T1000 (cell line): ENCODE data around the gene GSTO1.
A peak's percentile ranks its signal among the peaks of the same experiment; 100 is the strongest.

Experiments
- DNase-seq: peaks from one replicate; lab custom pipeline; 2025; ENCODE audit warnings: mixed read lengths; lab: John Stamatoyannopoulos, UW

Gene GSTO1

GRCh38 chr10:104276192-104276591, 21.5 kb downstream of the GSTO1 start:
- DNase-seq, result no peak

GRCh38 chr10:104277785-104278184, 23.1 kb downstream of the GSTO1 start:
- DNase-seq, result no peak

DNA sequence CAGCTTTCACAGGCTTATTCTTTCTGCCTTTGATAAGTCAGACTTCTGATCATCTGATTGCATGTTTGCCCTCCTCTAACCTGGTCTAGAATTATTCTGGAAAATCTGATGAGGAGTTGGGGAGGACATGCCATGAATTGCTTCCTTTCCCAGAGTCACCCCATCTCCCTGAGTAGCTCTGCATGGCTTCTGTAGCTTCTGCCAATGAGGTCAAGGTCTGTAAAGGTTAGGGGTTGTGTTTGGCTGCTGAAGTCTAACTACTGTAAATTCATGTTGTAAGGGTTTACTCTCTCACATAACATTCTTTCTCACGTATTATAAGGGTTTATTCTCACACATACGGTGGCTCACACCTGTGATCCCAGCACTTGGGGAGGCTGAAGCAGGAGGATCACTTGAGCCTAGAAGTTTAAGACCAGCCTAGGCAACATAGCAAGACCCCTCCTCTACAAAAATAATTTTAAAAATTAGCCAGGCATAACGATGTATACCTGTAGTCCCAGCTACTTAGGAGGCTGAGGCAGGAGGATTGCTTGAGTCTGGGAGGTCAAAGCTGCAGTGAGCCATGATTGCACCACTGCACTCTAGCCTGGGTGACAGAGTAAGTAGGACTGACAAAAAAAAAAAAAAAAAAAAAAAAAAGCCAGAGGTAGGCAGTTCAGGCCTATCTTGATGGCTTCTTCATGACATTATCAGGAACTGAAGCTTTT, 25.0 kb downstream of the GSTO1 start:
- DNase-seq, result no peak

- DNase-seq, result no peak
Measured at GRCh38 chr10:104281694-104282093, 27.0 kb downstream of the GSTO1 start.

- DNase-seq, result no peak
Measured at GRCh38 chr10:104284846-104285245, 30.2 kb downstream of the GSTO1 start.

- no peak for DNase-seq
Measured at GRCh38 chr10:104286939-104287338, 32.2 kb downstream of the GSTO1 start.

GRCh38 chr10:104288355-104288754, 33.7 kb downstream of the GSTO1 start:
- DNase-seq, result no peak

- DNase-seq, result peak; percentile 82
Measured at GRCh38 chr10:104291439-104291951, 36.8 kb downstream of the GSTO1 start.

DNA sequence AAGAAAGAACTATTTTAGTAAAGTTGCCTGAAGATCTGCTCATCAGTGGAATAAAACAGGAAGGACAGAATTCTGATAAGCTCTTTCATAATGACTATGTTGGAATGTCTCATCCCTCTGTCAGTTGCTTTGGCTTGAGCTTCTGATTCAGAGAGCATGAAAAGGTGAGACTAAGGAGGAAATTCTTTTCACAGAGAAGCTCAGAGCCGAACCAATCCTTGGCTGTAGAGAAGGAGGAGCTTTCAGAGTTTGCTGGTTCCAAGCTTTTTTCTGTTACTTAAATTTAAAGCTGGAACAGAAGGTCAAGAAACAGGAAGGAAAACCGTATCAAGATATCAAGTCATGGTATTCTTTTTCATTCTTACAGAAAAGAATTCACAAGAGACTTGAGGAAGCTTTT, 38.3 kb downstream of the GSTO1 start:
- DNase-seq, result no peak

DNA sequence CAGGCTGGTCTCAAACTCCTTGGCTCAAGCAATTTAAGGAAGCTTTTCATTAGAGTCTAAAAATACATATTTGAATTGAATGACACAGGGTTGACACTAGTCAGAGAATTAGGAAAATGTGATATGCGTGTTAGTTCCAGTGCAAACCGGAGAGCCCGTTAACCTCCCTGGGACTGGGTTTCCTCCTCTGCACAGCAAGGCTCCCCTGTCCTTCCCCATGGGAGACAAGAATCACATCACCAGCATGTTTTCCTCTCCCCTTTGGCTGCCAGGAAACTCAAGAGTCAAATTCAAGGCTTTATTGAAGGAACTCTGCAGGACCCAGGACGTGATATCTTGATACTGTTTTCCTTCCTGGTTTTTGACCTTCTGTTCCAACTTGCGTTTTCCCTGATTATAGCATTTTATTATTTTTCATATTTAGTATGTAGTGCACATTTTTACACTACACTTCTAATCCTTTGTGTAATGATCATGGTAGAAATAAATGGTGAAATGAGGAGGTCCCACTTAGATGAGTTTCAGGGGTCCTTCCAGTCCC, 39.2 kb downstream of the GSTO1 start:
- no peak for DNase-seq

DNA sequence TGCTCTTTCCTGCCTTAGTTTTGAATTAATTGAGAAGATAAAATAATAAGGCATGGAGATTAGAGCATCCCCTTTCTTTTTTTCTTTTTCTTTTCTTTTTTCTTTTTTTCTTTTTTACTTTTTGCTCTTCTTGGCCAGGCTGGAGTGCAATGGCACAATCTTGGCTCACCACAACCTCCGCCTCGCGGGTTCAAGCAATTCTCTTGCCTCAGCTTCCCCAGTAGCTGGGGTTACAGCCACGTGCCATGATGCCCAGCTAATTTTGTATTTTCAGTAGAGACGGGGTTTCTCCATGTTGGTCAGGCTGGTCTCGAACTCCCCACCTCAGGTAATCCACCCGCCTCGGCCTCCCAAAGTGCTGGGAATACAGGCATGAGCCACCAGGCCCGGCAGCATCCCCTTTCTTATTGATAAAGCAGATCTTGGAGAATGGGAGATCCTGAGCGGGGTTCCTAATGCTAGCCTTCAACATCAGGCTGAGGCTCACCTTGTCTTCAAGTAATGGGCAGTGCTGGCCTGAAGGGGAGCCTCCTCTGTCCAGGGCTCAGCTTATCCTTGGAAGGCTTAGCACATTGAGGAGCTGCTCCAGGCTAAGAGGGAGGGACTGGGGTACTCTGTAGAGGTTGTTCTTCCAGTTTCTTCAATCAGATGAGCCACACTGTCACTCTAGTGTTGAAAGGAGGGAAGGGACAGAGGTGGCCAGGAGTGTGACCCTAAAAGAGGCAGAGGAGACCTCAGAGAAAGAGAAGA, 42.2 kb downstream of the GSTO1 start:
- DNase-seq, result no peak

- peak; percentile 9 for DNase-seq
Measured at GRCh38 chr10:104297697-104298660, 43.3 kb downstream of the GSTO1 start.

- DNase-seq, result no peak
Measured at GRCh38 chr10:104299031-104299904, 44.6 kb downstream of the GSTO1 start.

DNA sequence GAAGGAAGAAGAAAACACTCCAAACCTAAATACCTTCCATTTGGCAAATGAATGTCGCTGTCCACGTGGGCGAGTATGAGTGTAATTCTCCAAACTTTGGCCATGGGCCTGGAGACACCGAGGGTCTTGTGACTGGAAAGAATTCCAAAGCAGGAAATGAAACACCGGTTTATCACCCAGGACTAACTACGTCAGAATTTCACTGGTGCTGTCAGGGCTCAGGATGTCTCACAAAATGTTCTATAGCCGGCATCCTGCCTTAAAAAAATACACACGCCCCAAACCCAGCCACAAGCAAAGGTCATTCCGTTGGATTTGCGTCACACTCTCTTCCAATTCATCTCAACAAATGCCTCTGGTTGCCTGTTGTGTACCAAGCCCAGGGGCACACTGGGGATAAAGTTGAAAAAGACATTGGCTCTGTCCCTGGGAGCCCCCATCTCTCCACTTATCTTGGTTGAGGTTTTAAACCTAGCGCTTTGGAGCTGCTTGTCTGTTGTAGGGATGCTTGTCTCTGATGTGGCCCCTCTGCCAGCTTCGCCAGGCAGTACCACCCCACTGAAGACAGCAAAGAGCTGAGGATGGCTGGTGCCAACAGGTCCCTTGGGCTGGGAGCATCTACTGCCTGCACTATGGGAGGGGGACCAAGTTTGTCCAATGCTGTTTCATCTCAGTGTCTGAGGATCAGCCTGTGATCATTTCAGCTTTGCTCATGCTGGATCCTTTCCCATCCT, 45.5 kb downstream of the GSTO1 start:
- peak; percentile 41 for DNase-seq

DNA sequence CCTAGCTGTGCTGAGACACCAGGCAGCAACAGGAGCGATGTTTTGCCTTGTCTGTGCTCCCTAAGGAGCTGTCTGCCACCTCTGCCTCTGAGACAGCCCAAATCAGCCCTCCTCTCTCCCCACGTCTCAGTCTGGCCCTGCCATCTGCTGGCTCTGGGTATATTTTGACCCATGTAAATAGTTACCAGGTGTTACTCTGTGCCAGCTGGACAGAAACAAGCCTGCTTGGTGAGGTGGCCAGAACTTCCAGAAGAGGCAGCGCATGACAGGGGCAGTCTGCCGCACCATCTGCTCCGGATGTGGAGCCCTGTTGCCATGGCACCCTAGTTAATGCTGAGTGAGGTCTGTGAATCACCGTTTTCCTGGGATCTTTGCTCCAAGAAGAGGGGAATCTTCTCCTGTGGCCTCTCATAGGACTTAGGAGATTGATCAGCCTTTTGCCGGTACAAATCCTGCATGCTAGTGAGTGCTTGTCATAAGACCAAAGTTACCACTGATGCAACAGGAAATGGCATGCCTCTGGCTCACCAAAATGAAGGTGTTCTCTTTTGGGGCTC, 46.1 kb downstream of the GSTO1 start:
- DNase-seq, result peak; percentile 83

DNA sequence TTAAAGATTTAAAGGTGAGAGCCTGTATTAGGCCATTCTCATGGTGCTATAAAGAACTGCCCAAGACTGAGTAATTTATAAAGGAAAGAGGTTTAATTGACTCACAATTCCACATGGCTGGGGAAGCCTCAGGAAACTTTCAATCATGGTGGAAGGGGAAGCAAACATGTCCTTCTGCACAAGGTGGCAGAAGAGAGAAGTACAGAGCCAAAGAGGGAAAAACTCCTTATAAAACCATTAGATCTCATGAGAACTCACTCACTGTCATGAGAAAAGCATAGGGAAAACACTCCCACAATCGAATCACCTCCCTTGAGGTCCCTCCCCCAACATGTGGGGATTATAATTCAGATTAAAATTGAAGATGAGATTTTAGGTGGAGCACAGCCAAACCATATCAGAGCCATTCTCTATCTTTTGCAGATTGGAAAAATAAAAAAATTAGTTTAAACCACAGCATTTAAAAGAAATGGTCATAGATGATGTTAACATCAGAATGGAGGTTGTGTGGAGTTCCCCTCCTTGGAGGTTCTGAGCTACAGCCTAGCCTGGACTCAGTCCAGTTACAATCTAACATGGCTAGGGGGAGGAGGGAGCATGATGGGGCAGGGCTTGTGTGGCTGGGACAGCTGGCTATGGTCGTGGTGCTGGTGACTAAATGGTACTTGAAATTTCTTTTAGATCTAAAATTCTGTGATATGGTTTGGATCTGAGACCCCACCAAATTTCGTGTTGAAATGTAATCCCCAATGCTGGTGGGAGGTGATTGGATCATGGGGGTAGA, 47.4 kb downstream of the GSTO1 start:
- DNase-seq, result no peak

DNA sequence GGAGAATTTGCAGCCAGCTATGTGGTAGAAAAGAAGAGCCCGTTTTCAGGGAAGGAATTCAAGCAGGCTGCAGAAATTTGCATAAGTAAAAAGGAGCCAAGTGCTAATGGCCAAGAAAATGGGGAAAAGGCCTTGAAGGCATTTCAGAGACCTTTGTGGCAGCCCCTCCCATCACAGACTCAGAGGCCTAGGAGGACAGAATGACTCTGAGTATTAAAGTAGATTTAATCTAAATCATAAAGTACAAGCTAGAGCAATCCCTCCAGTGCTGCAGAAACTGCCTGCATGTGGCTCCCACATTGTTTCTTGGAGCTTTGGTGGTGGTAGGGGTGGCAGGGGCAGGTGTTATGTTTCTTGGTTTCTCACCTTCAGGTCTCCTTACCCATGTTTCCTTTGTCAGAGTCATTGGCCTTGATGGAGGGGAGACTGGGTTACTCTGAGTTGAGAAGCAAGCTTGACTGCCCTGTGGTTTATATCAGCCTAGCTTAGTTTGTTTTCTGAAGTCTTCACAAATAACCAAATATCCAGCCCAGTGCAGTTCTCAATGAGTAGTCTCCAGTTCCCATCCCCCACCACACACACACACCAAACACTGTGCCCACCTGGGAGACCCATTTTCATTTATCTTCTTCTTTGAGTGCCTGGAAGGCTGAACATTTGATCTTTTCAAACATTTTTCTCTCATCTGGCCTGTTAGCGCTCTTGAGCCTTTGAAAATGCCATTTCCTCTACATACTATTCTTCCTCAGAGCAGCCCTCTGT, 49.1 kb downstream of the GSTO1 start:
- DNase-seq, result no peak

DNA sequence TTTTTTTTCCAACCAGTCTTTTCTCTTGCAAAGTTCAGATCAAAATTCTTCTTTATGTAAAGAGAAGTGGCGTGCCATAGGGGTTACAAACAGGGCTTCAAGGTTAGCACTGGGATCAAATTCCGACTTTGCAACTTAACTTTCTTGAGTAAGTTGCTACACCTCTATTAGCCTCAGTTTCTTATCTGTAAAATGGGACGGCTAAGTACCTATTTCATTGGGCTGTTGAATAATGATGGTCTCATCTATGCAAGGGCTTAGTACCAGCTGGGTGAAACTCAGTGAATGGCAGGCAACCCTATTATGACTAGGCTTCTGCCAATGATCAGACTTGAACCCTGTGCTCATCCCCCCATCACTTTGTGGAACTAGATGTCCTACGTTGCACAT, 49.7 kb downstream of the GSTO1 start:
- DNase-seq, result no peak
